HCT116 (cell line): ENCODE measurements around the gene BCAR3. TPM values are rescaled to one million over a fixed set of nuclear protein-coding genes. Genes with fewer than 3 reads are reported as not detected.

Experiments
- ATAC-seq: fragments of 200-7000 bp; cut with Tn5 transposase; 2 replicates; pipeline ENCODE4 v1.9.1; 2020; ENCODE audit warnings: mild to moderate bottlenecking, moderate library complexity
- BruUV-seq: library from RNA; stranded (reverse); fragments of 400-500 nt; replicated peaks from 2 replicates; lab custom pipeline; 2021; lab: Mats Ljungman, UMichigan
- CTCF ChIA-PET: fragments of 300-600 bp; sonication (Branson Sonifier 250); formaldehyde crosslinking; loops from one replicate; lab custom pipeline; 2021; ENCODE audit warnings: antibody characterized with exemption; lab: Charles Lee
- POLR2A ChIA-PET: fragments of 300-600, 350-600 bp; sonication (Branson Sonifier 250); formaldehyde crosslinking; loops from one replicate; lab custom pipeline; 2021; ENCODE audit warnings: antibody characterized with exemption; lab: Charles Lee
- RAD21 ChIA-PET, 2 experiments: fragments of 300-600 bp; sonication (Branson Sonifier 250); formaldehyde crosslinking; loops; one replicate each; lab custom pipeline; 2023; ENCODE audit warnings: low total read pairs in 2 of 2; ENCODE audit not compliant: uncharacterized antibody in 2 of 2, unreplicated experiment in 2 of 2, low non-redundant PET in 1 of 2; lab: Charles Lee
- DNase-seq: peaks from one replicate; pipeline ENCODE4 v3.0.0-alpha.2; 2010; ENCODE audit warnings: low read depth, low spot score
- H2AFZ ChIP-seq: fragments of 200-600 bp; shearing (Covaris generic), sonication (generic); 2 replicates; pipeline ENCODE4 v1.6.1; 2017; ENCODE audit warnings: low read depth, mixed run types, mixed read lengths, antibody characterized with exemption, low read length; ENCODE audit not compliant: poor library complexity, severe bottlenecking
- H3K27ac ChIP-seq: 2 replicates; pipeline ENCODE4 v1.5.1; 2012; ENCODE audit warnings: low read depth, low read length
- H3K27me3 ChIP-seq: fragments of 200-600 bp; sonication (generic); 2 replicates; pipeline ENCODE4 v1.6.1; 2016; ENCODE audit warnings: mixed run types, low read length, mixed read lengths; ENCODE audit not compliant: insufficient read depth
- H3K36me3 ChIP-seq, 2 experiments: fragments of 200-500 bp in 1 of 2; fragments of 200-600 bp in 1 of 2; sonication (Bioruptor generic) in 1 of 2; sonication (generic) in 1 of 2; 2 replicates each; pipeline versions ENCODE4 v1.5.1 to v1.6.1; 2014 to 2016; ENCODE audit warnings: low read length in 2 of 2, inconsistent platforms in 1 of 2, mixed read lengths in 1 of 2, mixed run types in 1 of 2; ENCODE audit not compliant: insufficient read depth in 2 of 2, control insufficient read depth in 1 of 2
- H3K4me1 ChIP-seq, 2 experiments: fragments of 200-600 bp in 1 of 2; sonication (generic) in 1 of 2; 2 replicates each; pipeline versions ENCODE4 v1.5.1 to v1.6.1; 2012 to 2017; ENCODE audit warnings: low read length in 2 of 2, inconsistent platforms in 1 of 2, mild to moderate bottlenecking in 1 of 2, mixed read lengths in 1 of 2, mixed run types in 1 of 2, moderate library complexity in 1 of 2; ENCODE audit not compliant: insufficient read depth in 2 of 2, control insufficient read depth in 1 of 2
- H3K4me2 ChIP-seq: fragments of 200-600 bp; sonication (generic); 2 replicates; pipeline ENCODE4 v1.6.1; 2017; ENCODE audit warnings: mixed run types, low read length, mixed read lengths
- H3K4me3 ChIP-seq, 2 experiments: fragments of 200-600 bp in 1 of 2; sonication (generic) in 1 of 2; replicated peaks in 1 of 2; 2 replicates each; pipeline ENCODE4 v1.5.1; 2011 to 2016; ENCODE audit warnings: low read length in 2 of 2, control low read depth in 1 of 2, low read depth in 1 of 2, mild to moderate bottlenecking in 1 of 2, mixed read lengths in 1 of 2, mixed run types in 1 of 2
- H3K79me2 ChIP-seq: fragments of 200-600 bp; sonication (generic); 2 replicates; pipeline ENCODE4 v1.6.1; 2017; ENCODE audit warnings: mild to moderate bottlenecking, mixed run types, low read length, moderate library complexity, mixed read lengths; ENCODE audit not compliant: insufficient read depth
- H3K9ac ChIP-seq: fragments of 200-600 bp; sonication (generic); 2 replicates; pipeline ENCODE4 v1.6.1; 2016; ENCODE audit warnings: low read length, mixed read lengths
- H3K9me2 ChIP-seq: fragments of 200-600 bp; sonication (generic), shearing (Covaris generic); 2 replicates; pipeline ENCODE4 v1.6.1; 2017; ENCODE audit warnings: mixed run types, mild to moderate bottlenecking, moderate library complexity; ENCODE audit not compliant: insufficient read depth
- H3K9me3 ChIP-seq, 2 experiments: fragments of 200-500 bp in 1 of 2; fragments of 200-600 bp in 1 of 2; sonication (Bioruptor generic) in 1 of 2; sonication (generic) in 1 of 2; 2 replicates each; pipeline ENCODE4 v1.6.1; 2014 to 2017; ENCODE audit warnings: low read length in 2 of 2, mixed read lengths in 2 of 2, inconsistent platforms in 1 of 2, low read depth in 1 of 2, mild to moderate bottlenecking in 1 of 2, mixed run types in 1 of 2, moderate library complexity in 1 of 2; ENCODE audit not compliant: control insufficient read depth in 1 of 2, insufficient read depth in 1 of 2
- H4K20me1 ChIP-seq: fragments of 200-600 bp; sonication (generic), shearing (Covaris generic); 2 replicates; pipeline ENCODE4 v1.6.1; 2017; ENCODE audit warnings: mixed run types, mild to moderate bottlenecking, moderate library complexity; ENCODE audit not compliant: insufficient read depth
- CEBPB ChIP-seq: IDR thresholded peaks from 2 replicates; pipeline ENCODE4 v1.6.1; 2012; ENCODE audit warnings: low read depth
- EGR1 ChIP-seq: IDR thresholded peaks from 2 replicates; pipeline ENCODE4 v1.6.1; 2012; ENCODE audit warnings: low read depth
- EZH2phosphoT487 ChIP-seq: fragments of 200-600 bp; IDR thresholded peaks from 2 replicates; pipeline ENCODE4 v1.6.1; 2018; ENCODE audit warnings: antibody characterized with exemption, borderline replicate concordance
- FOSL1 ChIP-seq: IDR thresholded peaks from 2 replicates; pipeline ENCODE4 v1.6.1; 2012; ENCODE audit warnings: low read depth
- JUND ChIP-seq: IDR thresholded peaks from 2 replicates; pipeline ENCODE4 v1.6.1; 2012
- POLR2A ChIP-seq: IDR thresholded peaks from 2 replicates; pipeline ENCODE4 v1.7.0; 2011; ENCODE audit warnings: borderline replicate concordance; ENCODE audit not compliant: insufficient read depth, insufficient read length; ENCODE audit errors: extremely low read depth
- POLR2AphosphoS5 ChIP-seq: IDR thresholded peaks from 2 replicates; pipeline ENCODE4 v1.6.1; 2011; ENCODE audit warnings: mild to moderate bottlenecking, low read depth, low read length, moderate library complexity
- RAD21 ChIP-seq: IDR thresholded peaks from 2 replicates; pipeline ENCODE4 v1.6.1; 2012; ENCODE audit warnings: low read depth, mild to moderate bottlenecking
- SIN3A ChIP-seq: IDR thresholded peaks from 2 replicates; pipeline ENCODE4 v1.6.1; 2012; ENCODE audit warnings: low read depth
- SRF ChIP-seq: IDR thresholded peaks from 2 replicates; pipeline ENCODE4 v1.6.1; 2012; ENCODE audit warnings: low read depth
- YY1 ChIP-seq: IDR thresholded peaks from 2 replicates; pipeline ENCODE4 v1.6.1; 2011; ENCODE audit warnings: low read length, low read depth, moderate library complexity, mild to moderate bottlenecking; ENCODE audit not compliant: insufficient replicate concordance; ENCODE audit errors: extremely low read depth
- ZBTB33 ChIP-seq: IDR thresholded peaks from 2 replicates; pipeline ENCODE4 v1.6.1; 2011; ENCODE audit warnings: mild to moderate bottlenecking, low read length, moderate library complexity; ENCODE audit not compliant: insufficient replicate concordance; ENCODE audit errors: extremely low read depth
- ZFX ChIP-seq: fragments of 450-650 bp; IDR thresholded peaks from 2 replicates; pipeline ENCODE4 v1.6.1; 2017
- ZNF274 ChIP-seq: fragments of 200-500 bp; sonication (Bioruptor generic); IDR thresholded peaks from 2 replicates; pipeline ENCODE4 v1.6.1; 2014; ENCODE audit warnings: mild to moderate bottlenecking, low read depth, low read length, inconsistent platforms
- intact Hi-C: fragments of 100-400 bp; cut with micrococcal nuclease; formaldehyde crosslinking; loops from 2 replicates; pipeline ENCODE4 v1.10.0; 2022
- total RNA-seq: library from RNA; stranded (reverse); gene quantifications from one replicate; pipeline ENCODE4 v1.2.1, GENCODE V29; 2021; ENCODE audit not compliant: unreplicated experiment
- TF ChIP-seq, protein P1 (sequence below): IDR thresholded peaks from 2 replicates; pipeline ENCODE4 v1.6.1; 2012; ENCODE audit warnings: low read depth
- TF ChIP-seq, protein P2 (sequence below): IDR thresholded peaks from 2 replicates; pipeline ENCODE4 v1.6.1; 2012

The BCAR3 gene
- total RNA-seq, 1 experiment from 2014 or later: 24.5 TPM

DNA sequence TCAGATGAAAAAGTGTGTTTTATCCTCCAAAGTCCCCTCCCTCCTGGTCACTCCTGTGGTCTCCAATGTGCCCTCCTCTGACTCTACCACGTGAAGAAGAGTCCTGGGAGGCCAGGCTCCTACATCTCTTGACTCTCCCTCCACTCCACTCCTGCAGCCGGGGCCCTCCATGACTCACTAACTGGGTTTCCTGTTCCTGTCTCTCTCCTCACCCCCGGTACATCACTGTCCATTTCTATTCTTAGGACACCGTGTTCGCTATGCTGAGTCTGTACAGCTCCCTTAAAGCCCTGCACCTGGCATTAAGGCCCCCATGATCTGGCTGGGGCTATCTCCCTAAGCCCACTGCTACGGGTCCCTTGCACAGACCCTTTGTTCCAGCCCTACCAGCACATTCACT is 93.4 kb downstream of the BCAR3 start:
- no TSS peak for BruUV-seq
- Histone ChIP-seq H3K79me2 (peaks cover 57% of the 10 kb centered on the region), H2AFZ (no peak overlapping the region), H4K20me1 (no peaks in the 10 kb centered on the region; the same call in 1 of the 2 replicates), H3K27me3 (no peaks in the 10 kb centered on the region), H3K9me2 (no peaks in the 10 kb centered on the region), H3K9me3 (no peaks in the 10 kb centered on the region), H3K4me1 (peaks cover 13 to 17% of the 10 kb centered on the region in 2 experiments), H3K9ac (no peak overlapping the region), H3K36me3 (peaks cover 0 to 67% of the 10 kb centered on the region in 2 experiments; a peak in 1 of 4 replicates), H3K4me3 (no peak overlapping the region), H3K27ac (no peak overlapping the region), H3K4me2 (no peak overlapping the region)
- DNase-seq (no peak), ATAC-seq (no peak)
- CTCF ChIA-PET: no interaction called here
- RAD21 ChIA-PET: no interaction called here
- POLR2A ChIA-PET: no interaction called here
- no peak for TF ChIP-seq CEBPB
- no peak for TF ChIP-seq ZFX
- intact Hi-C loops: no loop called here

DNA sequence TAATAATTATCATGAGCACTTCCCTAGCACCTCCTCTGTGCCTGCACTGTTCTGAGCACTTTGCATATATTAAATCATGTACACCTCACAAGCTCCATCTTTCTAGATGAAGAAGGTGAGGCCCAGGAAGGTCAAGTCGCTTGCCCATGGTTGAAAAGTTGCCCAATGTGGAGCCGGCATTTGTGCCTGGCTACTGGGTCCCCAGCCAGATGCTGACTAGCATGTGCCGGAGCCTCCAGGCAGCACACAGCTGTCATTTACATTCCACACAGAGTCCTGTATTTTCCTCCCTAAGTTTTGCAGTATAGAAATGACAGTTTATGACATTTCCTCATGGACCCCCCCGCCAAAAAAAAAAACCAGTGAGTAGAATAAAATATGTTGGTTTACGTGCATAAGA is 94.3 kb downstream of the BCAR3 start:
- no TSS peak for BruUV-seq
- no peaks in the 10 kb centered on the region; the same call in 1 of the 2 replicates for H4K20me1 ChIP-seq
- H3K4me2 ChIP-seq: no peak overlapping the region
- ATAC-seq: no peak
- no peaks in the 10 kb centered on the region for H3K9me3 ChIP-seq
- no peak overlapping the region for H3K9ac ChIP-seq
- H3K4me1 ChIP-seq: peaks cover 6 to 10% of the 10 kb centered on the region in 2 experiments
- no peak for DNase-seq
- CTCF ChIA-PET: no interaction called here
- peaks cover 0 to 71% of the 10 kb centered on the region in 2 experiments; a peak in 1 of 4 replicates for H3K36me3 ChIP-seq
- no peak overlapping the region for H3K4me3 ChIP-seq
- no peaks in the 10 kb centered on the region for H3K27me3 ChIP-seq
- H2AFZ ChIP-seq: no peak overlapping the region
- POLR2A ChIA-PET: no interaction called here
- RAD21 ChIA-PET: no interaction called here
- no peak for TF ChIP-seq SIN3A
- TF ChIP-seq POLR2AphosphoS5: no peak; the same call in 1 of the 2 replicates
- TF ChIP-seq, protein P1, sequence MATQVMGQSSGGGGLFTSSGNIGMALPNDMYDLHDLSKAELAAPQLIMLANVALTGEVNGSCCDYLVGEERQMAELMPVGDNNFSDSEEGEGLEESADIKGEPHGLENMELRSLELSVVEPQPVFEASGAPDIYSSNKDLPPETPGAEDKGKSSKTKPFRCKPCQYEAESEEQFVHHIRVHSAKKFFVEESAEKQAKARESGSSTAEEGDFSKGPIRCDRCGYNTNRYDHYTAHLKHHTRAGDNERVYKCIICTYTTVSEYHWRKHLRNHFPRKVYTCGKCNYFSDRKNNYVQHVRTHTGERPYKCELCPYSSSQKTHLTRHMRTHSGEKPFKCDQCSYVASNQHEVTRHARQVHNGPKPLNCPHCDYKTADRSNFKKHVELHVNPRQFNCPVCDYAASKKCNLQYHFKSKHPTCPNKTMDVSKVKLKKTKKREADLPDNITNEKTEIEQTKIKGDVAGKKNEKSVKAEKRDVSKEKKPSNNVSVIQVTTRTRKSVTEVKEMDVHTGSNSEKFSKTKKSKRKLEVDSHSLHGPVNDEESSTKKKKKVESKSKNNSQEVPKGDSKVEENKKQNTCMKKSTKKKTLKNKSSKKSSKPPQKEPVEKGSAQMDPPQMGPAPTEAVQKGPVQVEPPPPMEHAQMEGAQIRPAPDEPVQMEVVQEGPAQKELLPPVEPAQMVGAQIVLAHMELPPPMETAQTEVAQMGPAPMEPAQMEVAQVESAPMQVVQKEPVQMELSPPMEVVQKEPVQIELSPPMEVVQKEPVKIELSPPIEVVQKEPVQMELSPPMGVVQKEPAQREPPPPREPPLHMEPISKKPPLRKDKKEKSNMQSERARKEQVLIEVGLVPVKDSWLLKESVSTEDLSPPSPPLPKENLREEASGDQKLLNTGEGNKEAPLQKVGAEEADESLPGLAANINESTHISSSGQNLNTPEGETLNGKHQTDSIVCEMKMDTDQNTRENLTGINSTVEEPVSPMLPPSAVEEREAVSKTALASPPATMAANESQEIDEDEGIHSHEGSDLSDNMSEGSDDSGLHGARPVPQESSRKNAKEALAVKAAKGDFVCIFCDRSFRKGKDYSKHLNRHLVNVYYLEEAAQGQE: no peak
- no peak for TF ChIP-seq EZH2phosphoT487
- no peak for TF ChIP-seq SRF
- TF ChIP-seq, protein P2, sequence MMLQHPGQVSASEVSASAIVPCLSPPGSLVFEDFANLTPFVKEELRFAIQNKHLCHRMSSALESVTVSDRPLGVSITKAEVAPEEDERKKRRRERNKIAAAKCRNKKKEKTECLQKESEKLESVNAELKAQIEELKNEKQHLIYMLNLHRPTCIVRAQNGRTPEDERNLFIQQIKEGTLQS: no peak
- TF ChIP-seq JUND: no peak
- TF ChIP-seq ZBTB33: no peak
- no peak for TF ChIP-seq ZNF274
- TF ChIP-seq YY1: no peak
- no peak for TF ChIP-seq POLR2A
- TF ChIP-seq EGR1: no peak
- TF ChIP-seq FOSL1: no peak
- TF ChIP-seq RAD21: no peak
- H3K27ac ChIP-seq: no peak overlapping the region
- no peaks in the 10 kb centered on the region for H3K9me2 ChIP-seq
- intact Hi-C loops: no loop called here
- peaks cover 52% of the 10 kb centered on the region; the same call in 1 of the 2 replicates for H3K79me2 ChIP-seq
